Aorta (tissue), 5 donors: ENCODE data around the gene FBXL16. TPM values are rescaled to one million over a fixed set of nuclear protein-coding genes. Genes with fewer than 3 reads are reported as not detected.
A peak's percentile ranks its signal among the peaks of the same experiment; 100 is the strongest.
"Not testable (repeated sequence)": the region's sequence is repeated elsewhere in the genome, so short reads cannot be mapped to it uniquely, and the experiment has no call there.

Source experiments
- ATAC-seq: fragments of 200-7000 bp; cut with Tn5 transposase; one replicate; pipeline ENCODE4 v1.9.1; 2022; ENCODE audit warnings: moderate library complexity; ENCODE audit not compliant: low FRiP score
- DNase-seq, 2 donors: peaks; one replicate each; pipeline ENCODE4 v3.0.0-alpha.2; 2020
- H3K27ac ChIP-seq, 2 donors: one replicate each; pipeline ENCODE4 v1.5.1; 2013; ENCODE audit warnings: low read length in 2 of 2, mild to moderate bottlenecking in 2 of 2, moderate library complexity in 2 of 2, control low read depth in 1 of 2, inconsistent platforms in 1 of 2, low read depth in 1 of 2
- H3K27me3 ChIP-seq, 2 donors: one replicate each; pipeline ENCODE4 v1.6.1; 2013; ENCODE audit warnings: control low read depth in 1 of 2, low read length in 1 of 2, mild to moderate bottlenecking in 1 of 2, moderate library complexity in 1 of 2; ENCODE audit not compliant: insufficient read depth in 2 of 2, control insufficient read depth in 1 of 2
- H3K36me3 ChIP-seq, 2 donors: one replicate each; pipeline ENCODE4 v1.6.1; 2013; ENCODE audit warnings: control low read depth in 1 of 2, low read length in 1 of 2, mild to moderate bottlenecking in 1 of 2; ENCODE audit not compliant: insufficient read depth in 2 of 2, control insufficient read depth in 1 of 2
- H3K4me1 ChIP-seq, 2 donors: one replicate each; pipeline ENCODE4 v1.6.1; 2013; ENCODE audit warnings: low read length in 2 of 2, control low read depth in 1 of 2, mild to moderate bottlenecking in 1 of 2, moderate library complexity in 1 of 2; ENCODE audit not compliant: insufficient read depth in 2 of 2, control insufficient read depth in 1 of 2
- H3K4me3 ChIP-seq, 2 donors: one replicate each; pipeline ENCODE4 v1.5.1; 2013; ENCODE audit warnings: low read length in 2 of 2, control low read depth in 1 of 2, mild to moderate bottlenecking in 1 of 2
- H3K9me3 ChIP-seq: one replicate; pipeline ENCODE4 v1.6.1; 2013; ENCODE audit warnings: mild to moderate bottlenecking, low read length; ENCODE audit not compliant: control insufficient read depth
- WGBS, 2 donors: extraction: QIAGEN DNeasy Blood & Tissue Kit; methylation state at CpG; one replicate each; pipeline ENCODE4 v1.1.7; 2013; 5-methylcytosine and 5-hydroxymethylcytosine counted together
- intact Hi-C, 2 donors: fragments of 100-400 bp; cut with DNase I; formaldehyde crosslinking; loops; one replicate each; pipeline versions ENCODE4 v1.14.2 to v1.15.0; 2022
- polyA plus RNA-seq, 2 donors: library from polyadenylated mRNA; stranded (reverse); fragments of 200-250 nt; gene quantifications; one replicate each; pipeline ENCODE4 v1.2.3, GENCODE V29; 2013
- total RNA-seq, 2 donors: library from RNA; stranded (reverse); fragmentation: NEBNext Ultra II Directional; extraction: Animal tissue kit (Norgen Biotek cat#: 25700); gene quantifications; one replicate each; pipeline ENCODE4 v1.2.1, GENCODE V29; 2021
- donor health status: healthy with polysubstance abuse.
- donor health status: Bipolar disorder and iron deficiency.
- donor health status: DM: no; HTN: no; CAD: no.
- donor health status: DM: no; HTN: no; CAD: no.
- donor health status: DM: yes; HTN: yes; CAD: no.

FBXL16 gene
- total and polyA plus RNA-seq, 4 donors, result 0.16 to 0.18 TPM; not detected in 2

- Histone ChIP-seq H3K4me3 (no peak overlapping the region), H3K27me3 (peaks cover 0 to 2% of the 10 kb centered on the region in 2 donors), H3K36me3 (no peaks in the 10 kb centered on the region), H3K4me1 (no peaks in the 10 kb centered on the region), H3K9me3 (no peaks in the 10 kb centered on the region), H3K27ac (no peak overlapping the region)
- no peak for DNase-seq
- ATAC-seq, result no peak
- intact Hi-C loops, result no loop called here
- 65 to 67% methylated on average over 10 of the region's 10 CpGs for WGBS, 2 donors
These were observed 13.1 kb downstream of the FBXL16 start for GRCh38 chr16:692356-693108.

GRCh38 chr16:691242-691641 lies 14.4 kb downstream of the FBXL16 start:
- H3K4me3 ChIP-seq, H3K27me3 ChIP-seq, DNase-seq, H3K9me3 ChIP-seq, H3K36me3 ChIP-seq, H3K27ac ChIP-seq, ATAC-seq, H3K4me1 ChIP-seq, intact Hi-C loops: not testable (repeated sequence)
- 82 to 85% methylated on average over 16 of the region's 16 CpGs for WGBS, 2 donors

- WGBS, 2 donors, result 83% methylated on average over 26 of the region's 26 CpGs
- no peaks in the 10 kb centered on the region for H3K4me1 ChIP-seq
These were observed 16.3 kb downstream of the FBXL16 start for GRCh38 chr16:689175-689897.

GRCh38 chr16:687499-687898 lies 18.1 kb downstream of the FBXL16 start:
- intact Hi-C loops, result no loop called here
- no peak overlapping the region for H3K27ac ChIP-seq
- DNase-seq (no peak), ATAC-seq (no peak)
- no peaks in the 10 kb centered on the region for H3K9me3 ChIP-seq
- H3K4me3 ChIP-seq, result no peak overlapping the region
- H3K4me1 ChIP-seq, result no peaks in the 10 kb centered on the region
- no peaks in the 10 kb centered on the region for H3K36me3 ChIP-seq
- WGBS, 2 donors, result 90 to 92% methylated on average over 19 of the region's 19 CpGs
- no peaks in the 10 kb centered on the region for H3K27me3 ChIP-seq

More at GRCh38 chr16:689175-689897, 16.3 kb downstream of the FBXL16 start:
- H3K9me3 ChIP-seq, result no peaks in the 10 kb centered on the region
- ATAC-seq, result no peak
- peak overlapping the region in 1 of 2 donors; percentile 71 for H3K4me3 ChIP-seq
- H3K27ac ChIP-seq, result no peak overlapping the region
- no peak for DNase-seq
- intact Hi-C loops, result no loop called here
- no peaks in the 10 kb centered on the region for H3K36me3 ChIP-seq
- H3K27me3 ChIP-seq, result no peaks in the 10 kb centered on the region

- Histone ChIP-seq H3K27me3 (no peaks in the 10 kb centered on the region), H3K36me3 (peaks cover 0 to 5% of the 10 kb centered on the region in 2 donors), H3K4me3 (no peak overlapping the region), H3K4me1 (no peaks in the 10 kb centered on the region), H3K9me3 (no peaks in the 10 kb centered on the region), H3K27ac (no peak overlapping the region)
- no peak for DNase-seq
- ATAC-seq, result no peak
- WGBS, 2 donors, result 94 to 95% methylated on average over 49 to 51 of the region's 51 CpGs
- intact Hi-C loops, result no loop called here
These were observed 18.9 kb downstream of the FBXL16 start for GRCh38 chr16:686459-687260.

- no peaks in the 10 kb centered on the region for H3K27me3 ChIP-seq
- no peak overlapping the region for H3K27ac ChIP-seq
- DNase-seq (peak in 1 of 2 donors; percentile 67), ATAC-seq (no peak)
- H3K9me3 ChIP-seq, result no peaks in the 10 kb centered on the region
- H3K4me3 ChIP-seq, result no peak overlapping the region
- 66 to 70% methylated on average over 10 of the region's 10 CpGs for WGBS, 2 donors
- H3K36me3 ChIP-seq, result peaks cover 0 to 5% of the 10 kb centered on the region in 2 donors
- intact Hi-C loops, result no loop called here
- no peaks in the 10 kb centered on the region for H3K4me1 ChIP-seq
These were observed 19.6 kb downstream of the FBXL16 start for GRCh38 chr16:685967-686366.

GRCh38 chr16:684961-685696 lies 20.5 kb downstream of the FBXL16 start:
- Histone ChIP-seq H3K27me3 (no peaks in the 10 kb centered on the region), H3K36me3 (peaks cover 0 to 5% of the 10 kb centered on the region in 2 donors), H3K4me1 (no peaks in the 10 kb centered on the region), H3K27ac (no peak overlapping the region), H3K4me3 (no peak overlapping the region), H3K9me3 (no peaks in the 10 kb centered on the region)
- intact Hi-C loops, result no loop called here
- DNase-seq, result peak in 1 of 2 donors; percentile 71
- WGBS, 2 donors, result 94 to 95% methylated on average over 55 to 61 of the region's 61 CpGs
- no peak for ATAC-seq
